ENCODE measurements around the gene VDAC2.
"Not testable (repeated sequence)": the region's sequence is repeated elsewhere in the genome, so short reads cannot be mapped to it uniquely, and the experiment has no call there.

VDAC2 gene, protein sequence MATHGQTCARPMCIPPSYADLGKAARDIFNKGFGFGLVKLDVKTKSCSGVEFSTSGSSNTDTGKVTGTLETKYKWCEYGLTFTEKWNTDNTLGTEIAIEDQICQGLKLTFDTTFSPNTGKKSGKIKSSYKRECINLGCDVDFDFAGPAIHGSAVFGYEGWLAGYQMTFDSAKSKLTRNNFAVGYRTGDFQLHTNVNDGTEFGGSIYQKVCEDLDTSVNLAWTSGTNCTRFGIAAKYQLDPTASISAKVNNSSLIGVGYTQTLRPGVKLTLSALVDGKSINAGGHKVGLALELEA

DNA sequence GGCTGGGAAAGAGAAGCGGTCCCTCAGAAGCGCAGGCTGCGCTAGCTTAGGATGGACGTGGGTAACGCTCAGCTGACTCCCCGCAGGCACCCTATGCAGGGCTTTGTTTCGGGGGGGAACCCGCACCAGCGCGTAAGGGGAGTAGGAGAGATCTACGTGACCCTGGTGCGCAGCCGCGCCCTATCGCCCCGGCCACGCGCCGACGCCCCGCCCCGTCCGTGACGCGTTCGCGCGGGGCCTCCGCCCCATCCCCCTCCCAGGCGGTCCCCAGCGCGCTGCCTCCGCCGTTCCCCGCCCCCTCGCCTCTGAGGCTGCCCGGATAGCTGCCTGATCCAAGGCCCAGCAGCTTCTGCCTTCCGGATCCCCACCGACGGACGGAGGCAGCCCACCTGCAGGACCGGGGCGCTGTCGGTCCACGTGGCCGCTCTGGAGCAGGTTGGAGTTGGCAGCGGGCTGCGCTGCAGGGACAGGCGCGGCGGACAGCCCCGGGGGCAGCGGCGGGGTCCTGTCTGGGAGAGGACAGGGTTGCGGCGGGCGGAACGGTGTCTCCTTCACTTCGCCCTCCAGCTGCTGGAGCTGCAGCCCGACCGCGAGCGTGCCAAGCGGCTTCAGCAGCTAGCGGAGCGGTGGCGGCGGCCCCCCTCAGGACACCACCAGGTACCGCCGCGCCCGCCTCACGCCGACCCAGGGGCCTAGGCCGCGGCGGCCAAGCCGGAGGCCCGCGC lies at the start of gene VDAC2:
Gene VDAC2 (plus strand): TSS at position 515 of the 725 bp plus-strand sequence. CDS start 363 bp downstream, outside the sequence.
- DNase-seq = peak; percentile 93

GRCh38 chr10:75165684-75166622 lies 44.6 kb upstream of the VDAC2 start:
- DNase-seq = no peak

GRCh38 chr10:75166623-75166972 lies 44.0 kb upstream of the VDAC2 start:
- no peak for DNase-seq

DNA sequence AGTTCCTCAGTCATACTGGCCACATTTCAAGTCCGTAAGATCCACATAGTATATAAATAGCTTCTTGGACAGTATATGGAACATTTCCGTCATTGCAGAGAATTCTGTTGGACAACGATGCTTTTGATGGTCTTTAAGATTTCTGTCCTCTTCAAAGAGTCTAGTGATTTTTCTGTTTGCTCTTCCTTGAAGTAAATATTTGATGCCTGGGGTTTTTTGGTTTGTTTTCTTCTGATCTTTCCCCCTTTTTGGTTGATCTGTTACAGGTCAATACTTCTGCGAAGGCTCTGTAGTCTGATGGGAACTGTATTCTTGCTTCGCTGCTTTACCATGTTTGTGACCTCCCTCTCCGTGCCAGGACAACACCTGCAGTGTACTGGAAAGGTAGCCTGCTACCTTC lies 42.3 kb upstream of the VDAC2 start:
- no peak for DNase-seq

DNA sequence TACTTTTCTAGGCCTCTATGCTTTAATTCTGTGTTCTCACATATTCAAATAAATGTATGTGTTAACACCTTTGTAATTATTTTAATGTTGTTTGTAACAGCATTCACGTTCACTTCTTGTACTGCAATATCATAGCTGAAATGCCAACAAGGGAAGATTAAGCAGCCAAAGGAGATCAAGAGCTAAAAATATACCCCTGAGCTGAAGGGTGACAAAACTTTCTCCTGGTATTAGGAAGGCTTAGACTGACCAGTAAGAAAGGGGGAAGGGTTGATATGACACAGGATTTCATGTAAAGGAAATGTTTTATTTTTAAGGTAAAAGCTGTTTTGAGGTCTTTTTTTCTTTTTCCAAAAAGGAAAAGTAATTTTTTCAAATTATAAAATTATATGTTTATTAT lies 40.4 kb upstream of the VDAC2 start:
- no peak for DNase-seq

DNA sequence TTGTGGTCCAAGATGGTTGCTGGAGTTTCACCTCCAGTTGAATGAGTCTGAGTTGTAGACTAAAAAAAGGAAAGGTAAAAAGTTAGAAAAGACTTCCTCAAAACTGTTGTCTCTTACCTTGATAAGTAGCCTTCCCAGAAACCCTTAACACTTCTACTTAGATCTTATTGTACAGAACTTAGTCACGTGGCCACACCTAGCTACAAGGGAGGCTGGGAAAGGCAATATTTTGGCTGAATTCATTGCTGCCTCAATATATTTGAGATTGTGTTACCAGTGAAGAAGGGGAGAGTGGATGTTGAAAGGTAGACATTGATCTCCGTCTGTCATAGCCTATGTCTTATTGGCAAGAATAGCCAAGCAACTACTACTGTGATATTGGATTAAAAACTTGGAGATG lies 35.5 kb upstream of the VDAC2 start:
- no peak for DNase-seq

DNA sequence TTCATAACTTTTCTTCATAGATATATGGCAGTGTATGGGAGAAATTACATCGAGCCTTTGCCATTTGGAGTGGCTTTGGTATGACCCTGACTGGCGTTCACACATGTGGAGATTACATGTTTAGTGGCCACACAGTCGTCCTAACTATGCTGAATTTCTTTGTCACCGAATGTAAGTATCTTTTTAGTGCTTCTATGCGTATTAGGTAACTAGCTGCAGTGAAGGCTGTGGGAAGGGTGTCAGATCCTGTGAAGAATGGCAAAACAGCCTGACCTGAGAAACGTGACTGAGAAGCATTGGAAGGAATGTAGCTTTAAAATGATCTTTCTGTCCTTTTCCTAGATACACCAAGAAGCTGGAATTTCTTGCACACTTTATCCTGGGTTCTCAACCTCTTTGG lies 34.5 kb upstream of the VDAC2 start:
- DNase-seq = no peak

GRCh38 chr10:75176736-75177135 lies 33.9 kb upstream of the VDAC2 start:
- DNase-seq = no peak

DNA sequence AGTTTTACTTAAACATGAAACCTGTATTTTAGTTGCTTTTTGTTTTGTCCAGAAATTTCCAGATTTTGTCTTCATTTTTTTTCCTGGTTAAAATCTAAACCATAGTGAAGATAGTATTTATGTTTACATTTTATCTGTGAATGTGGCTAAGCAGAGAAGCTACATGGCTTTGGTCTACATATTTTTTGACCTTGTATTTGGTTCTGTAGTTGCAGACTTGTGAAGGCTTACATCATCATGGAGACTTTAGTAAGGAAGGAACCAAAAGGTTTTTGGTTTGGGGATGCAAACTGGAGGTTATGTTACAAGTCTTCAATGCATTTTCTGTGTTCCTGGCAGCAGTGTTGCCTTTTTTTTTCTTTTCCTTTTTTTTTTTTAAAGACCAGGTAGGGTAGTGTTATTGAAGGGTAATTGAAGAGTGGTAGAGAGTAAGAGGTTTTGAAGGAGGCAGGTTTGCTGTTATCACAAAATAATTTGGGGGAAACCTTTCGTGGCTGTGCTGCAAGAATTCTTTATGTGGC lies 30.9 kb upstream of the VDAC2 start:
- no peak for DNase-seq

GRCh38 chr10:75180592-75180991 lies 30.0 kb upstream of the VDAC2 start:
- no peak for DNase-seq

GRCh38 chr10:75181073-75181472 lies 29.5 kb upstream of the VDAC2 start:
- DNase-seq = no peak

DNA sequence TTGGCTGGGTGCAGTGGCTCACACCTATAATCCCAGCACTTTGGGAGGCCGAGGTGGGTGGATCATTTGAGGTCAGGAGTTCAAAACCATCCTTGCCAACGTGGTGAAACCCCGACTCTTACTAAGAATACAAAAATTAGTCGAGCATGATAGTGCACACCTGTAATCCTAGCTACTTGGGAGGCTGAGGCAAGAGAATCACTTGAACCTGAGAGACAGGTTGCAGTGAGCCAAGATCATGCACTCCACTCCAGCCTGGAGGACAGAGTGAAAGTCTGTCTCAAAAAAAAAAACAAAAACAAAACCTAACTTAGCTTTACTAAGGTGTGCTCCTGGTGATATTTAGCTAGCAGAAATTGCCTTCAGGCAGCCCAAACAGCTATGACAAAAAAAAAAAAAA lies 24.3 kb upstream of the VDAC2 start:
- no peak for DNase-seq

DNA sequence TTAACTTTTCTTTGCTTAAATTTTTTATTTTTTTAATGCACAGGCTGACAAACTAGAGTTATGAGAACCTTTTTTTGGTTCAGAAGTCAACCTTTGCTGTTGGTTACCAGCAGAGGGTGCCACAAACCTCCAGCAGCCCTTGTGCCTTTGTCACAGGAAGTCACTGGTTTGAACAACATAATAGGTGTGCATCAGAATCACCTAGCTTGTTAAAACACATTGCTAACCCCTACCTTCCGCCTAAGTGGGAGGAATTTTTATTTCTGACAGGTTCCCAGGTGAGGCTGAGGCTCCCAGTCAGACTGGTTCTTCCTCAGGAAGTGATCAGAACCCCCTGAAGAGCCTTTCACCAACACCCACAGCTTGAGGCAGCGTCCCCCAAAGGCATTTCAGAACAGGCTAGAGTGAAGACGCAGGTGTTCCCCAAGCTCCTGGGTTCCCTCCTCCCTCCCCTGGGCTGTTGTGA lies 22.6 kb upstream of the VDAC2 start:
- peak; percentile 76 for DNase-seq

DNA sequence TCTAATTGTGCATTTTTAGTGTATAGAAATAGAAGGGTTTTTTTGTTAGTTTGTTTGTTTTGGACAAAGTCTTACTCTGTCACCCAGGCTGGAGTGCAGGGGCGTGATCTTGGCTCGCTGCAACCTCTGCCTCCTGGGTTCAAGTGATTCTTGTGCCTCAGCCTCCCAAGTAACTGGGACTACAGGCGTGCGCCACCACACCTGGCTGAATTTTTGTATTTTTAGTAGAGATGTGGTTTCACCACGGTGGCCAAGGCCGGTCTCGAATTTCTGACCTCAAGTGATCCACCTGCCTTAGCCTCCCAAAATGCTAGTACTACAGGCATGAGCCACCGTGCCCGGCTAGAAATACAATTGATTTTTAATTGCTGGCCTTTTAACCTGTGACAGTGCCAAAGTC lies 22.1 kb upstream of the VDAC2 start:
- not testable (repeated sequence) for DNase-seq

DNA sequence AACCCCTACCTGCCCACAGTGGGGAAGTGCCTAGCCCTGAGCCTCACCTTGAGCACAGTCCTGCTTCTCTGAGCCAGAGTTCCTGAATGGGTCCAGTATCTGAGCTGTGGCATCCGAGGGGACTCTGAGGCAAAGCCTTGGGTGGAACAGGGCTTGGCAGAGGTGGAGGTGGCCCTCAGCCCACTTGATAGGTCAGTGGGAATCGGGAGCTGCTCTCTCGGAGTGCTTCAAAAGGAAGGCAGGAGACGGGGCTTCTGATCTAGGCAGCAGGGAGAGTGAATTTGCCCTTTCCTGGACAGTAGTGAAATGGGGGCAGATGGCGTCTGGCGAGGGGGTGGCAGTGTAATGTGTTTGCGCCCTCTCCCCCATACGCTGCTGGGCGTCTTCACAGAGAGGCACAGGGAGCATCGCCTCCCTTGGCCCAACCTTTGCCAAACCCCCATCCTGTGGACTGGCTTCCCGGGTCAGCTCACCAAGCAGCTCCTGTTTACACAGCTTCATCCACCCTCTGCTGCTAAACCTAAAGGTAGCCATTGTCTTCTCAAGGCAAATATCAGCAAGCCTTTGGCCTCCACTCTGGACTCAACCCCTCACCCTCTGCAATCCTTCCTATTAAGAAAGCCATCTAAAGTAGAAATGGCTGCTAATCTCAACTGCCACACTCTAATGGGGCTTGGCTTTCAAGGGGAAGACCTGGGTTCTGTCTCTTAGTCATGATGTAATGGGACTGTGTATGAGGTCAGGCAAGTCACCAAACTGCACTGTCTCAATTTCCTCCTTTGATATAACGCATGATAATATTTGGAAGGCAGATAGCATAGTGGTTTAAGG lies 21.1 kb upstream of the VDAC2 start:
- DNase-seq = no peak

GRCh38 chr10:75191821-75192568 lies 18.6 kb upstream of the VDAC2 start:
- DNase-seq = no peak

GRCh38 chr10:75194625-75195024 lies 16.0 kb upstream of the VDAC2 start:
- not testable (repeated sequence) for DNase-seq

DNA sequence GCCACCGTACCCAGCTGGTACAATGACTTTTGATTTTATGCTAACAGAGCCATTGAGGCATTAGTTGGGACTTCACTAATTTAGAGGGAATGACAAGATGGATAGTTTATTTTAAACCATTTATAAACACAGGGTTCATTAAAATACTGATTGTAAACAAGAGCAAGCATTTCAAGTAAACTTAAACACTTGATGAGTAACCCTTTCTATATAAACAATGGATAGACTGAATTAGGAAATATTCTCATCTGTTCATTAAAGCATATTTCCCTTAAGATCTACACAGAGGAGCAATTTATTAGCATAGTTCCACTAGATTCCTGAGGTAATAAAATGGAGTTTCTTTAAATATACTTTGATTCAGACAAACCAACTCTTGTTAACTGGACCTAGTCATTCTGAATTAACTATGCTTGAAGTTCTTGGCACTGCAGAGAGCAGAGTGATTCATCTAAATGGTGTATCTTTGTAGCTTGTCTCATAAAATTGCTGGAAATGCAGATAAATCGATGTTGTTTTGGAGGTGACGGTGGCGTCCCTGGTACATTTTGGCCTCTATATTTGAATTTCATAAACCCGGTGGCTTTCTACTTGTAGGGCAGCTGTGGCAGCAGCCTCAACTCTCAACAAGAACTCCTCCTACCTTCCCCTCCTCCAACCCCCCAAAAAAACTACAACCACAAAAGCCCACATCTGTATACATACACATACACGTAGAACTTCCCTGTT lies 15.4 kb upstream of the VDAC2 start:
- DNase-seq = no peak

GRCh38 chr10:75197066-75197465 lies 13.5 kb upstream of the VDAC2 start:
- no peak for DNase-seq

DNA sequence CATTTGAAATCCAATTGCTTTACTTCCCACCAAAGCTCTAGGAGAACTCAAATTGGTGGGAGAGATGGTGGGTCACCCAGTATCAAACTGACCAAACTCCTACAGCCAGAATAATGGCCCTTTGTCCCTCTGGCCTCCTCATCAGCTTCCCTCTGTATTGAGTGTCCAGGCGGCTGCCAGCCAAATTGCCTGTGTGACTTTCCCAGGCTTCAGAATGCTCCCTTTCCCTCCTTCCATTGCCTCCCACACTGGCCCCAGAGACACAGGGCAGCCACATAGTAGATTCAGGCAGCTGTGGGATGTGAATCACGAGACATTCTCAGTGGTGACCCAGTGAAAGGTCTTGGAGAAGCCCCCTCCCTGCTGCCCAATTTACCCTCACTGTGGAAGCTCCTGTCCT lies 12.7 kb upstream of the VDAC2 start:
- DNase-seq = no peak

DNA sequence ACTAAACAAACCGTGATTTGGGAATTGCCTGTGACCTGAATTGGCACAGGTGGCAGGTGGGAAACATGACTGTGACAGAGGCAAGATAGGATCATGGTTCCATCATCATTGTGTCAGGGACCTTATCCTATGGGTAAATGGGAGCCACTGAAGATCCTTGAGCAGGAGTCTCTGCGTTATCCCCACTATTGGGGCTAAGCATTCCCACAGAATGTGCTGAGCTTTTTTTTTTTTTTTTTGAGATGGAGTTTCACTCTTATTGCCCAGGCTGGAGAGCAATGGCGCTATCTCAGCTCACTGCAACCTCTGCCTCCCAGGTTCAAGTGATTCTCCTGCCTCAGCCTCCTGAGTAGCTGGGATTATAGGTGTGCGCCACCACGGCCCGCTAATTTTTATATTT lies 10.6 kb upstream of the VDAC2 start:
- DNase-seq = not testable (repeated sequence)
